MCF 10A (cell line): ENCODE measurements around the gene TP53BP2. TPM values are rescaled to one million over a fixed set of nuclear protein-coding genes. Genes with fewer than 3 reads are reported as not detected.
"Not testable (repeated sequence)": the region's sequence is repeated elsewhere in the genome, so short reads cannot be mapped to it uniquely, and the experiment has no call there.

Experiments used
- BruUV-seq: library from RNA; stranded (reverse); fragments of 400-500 nt; replicated peaks from 2 replicates; lab custom pipeline; 2021; lab: Mats Ljungman, UMichigan
- CTCF ChIA-PET: fragments of 300-600 bp; sonication (Branson Sonifier 250); formaldehyde crosslinking; extraction: SDS; loops from one replicate; lab custom pipeline; 2021; ENCODE audit warnings: antibody characterized with exemption, inconsistent platforms; lab: Yijun Ruan, JAX
- POLR2A ChIA-PET: fragments of 300-600, 350-650 bp; sonication (Branson Sonifier 250); formaldehyde crosslinking; extraction: SDS; loops from one replicate; lab custom pipeline; 2020; ENCODE audit warnings: antibody characterized with exemption, inconsistent platforms; lab: Yijun Ruan, JAX
- DNase-seq: peaks from one replicate; pipeline ENCODE4 v3.0.0-alpha.2; 2018; ENCODE audit not compliant: unreplicated experiment
- H3K27ac Mint-ChIP-seq: one replicate; pipeline ENCODE4 v1.8.0; 2022; ENCODE audit warnings: mild to moderate bottlenecking, low read depth, mixed read lengths; ENCODE audit not compliant: unreplicated experiment
- H3K27me3 Mint-ChIP-seq: one replicate; pipeline ENCODE4 v1.8.0; 2022; ENCODE audit warnings: mixed read lengths; ENCODE audit not compliant: insufficient read depth, unreplicated experiment
- H3K36me3 Mint-ChIP-seq: one replicate; pipeline ENCODE4 v1.8.0; 2022; ENCODE audit warnings: mild to moderate bottlenecking, moderate library complexity, mixed read lengths; ENCODE audit not compliant: insufficient read depth, unreplicated experiment
- H3K4me1 Mint-ChIP-seq: one replicate; pipeline ENCODE4 v1.8.0; 2022; ENCODE audit warnings: mixed read lengths; ENCODE audit not compliant: insufficient read depth, unreplicated experiment
- H3K4me3 Mint-ChIP-seq: one replicate; pipeline ENCODE4 v1.8.0; 2022; ENCODE audit warnings: mild to moderate bottlenecking, moderate library complexity, mixed read lengths; ENCODE audit not compliant: unreplicated experiment
- H3K9me3 Mint-ChIP-seq: one replicate; pipeline ENCODE4 v1.8.0; 2022; ENCODE audit warnings: mixed read lengths; ENCODE audit not compliant: unreplicated experiment
- intact Hi-C: fragments of 100-400 bp; cut with micrococcal nuclease; formaldehyde crosslinking; loops from 2 replicates; pipeline ENCODE4 v1.14.1; 2022
- total RNA-seq: library from RNA; stranded (reverse); gene quantifications from 2 replicates; pipeline ENCODE4 v1.2.3, GENCODE V29; 2022
- TF ChIP-seq, protein P1 (sequence below): fragments of 200-600 bp; IDR thresholded peaks from one replicate; pipeline ENCODE4 v1.8.0; 2022; ENCODE audit warnings: antibody characterized with exemption, mild to moderate bottlenecking; ENCODE audit not compliant: unreplicated experiment

The TP53BP2 gene
- total RNA-seq, 1 experiment from 2014 or later = 64.0 TPM

DNA sequence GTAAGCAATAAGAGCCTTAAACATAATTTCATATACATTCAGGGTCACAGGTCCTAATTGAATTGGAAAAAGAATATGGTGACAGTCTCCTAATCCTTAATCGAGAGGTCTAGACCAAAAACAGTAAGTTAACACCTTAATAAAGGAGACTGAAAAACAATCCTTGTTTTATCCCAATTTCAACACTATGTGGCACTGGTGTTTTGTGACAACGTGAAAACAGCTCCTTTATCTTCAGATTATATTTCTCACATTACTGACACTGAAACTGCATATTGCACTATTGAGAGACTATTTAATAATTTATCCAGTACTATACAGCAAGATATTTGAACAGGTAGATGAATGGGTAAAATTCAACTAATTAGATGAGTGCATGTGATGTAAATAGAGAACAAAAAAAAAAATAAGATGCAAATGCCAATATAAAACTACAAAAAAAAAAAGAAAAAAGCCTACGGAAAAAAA, 34.1 kb downstream of the TP53BP2 start:
- H3K4me3 Mint-ChIP-seq = no peak overlapping the region
- peaks cover 7% of the 10 kb centered on the region for H3K9me3 Mint-ChIP-seq
- TF ChIP-seq, protein P1, sequence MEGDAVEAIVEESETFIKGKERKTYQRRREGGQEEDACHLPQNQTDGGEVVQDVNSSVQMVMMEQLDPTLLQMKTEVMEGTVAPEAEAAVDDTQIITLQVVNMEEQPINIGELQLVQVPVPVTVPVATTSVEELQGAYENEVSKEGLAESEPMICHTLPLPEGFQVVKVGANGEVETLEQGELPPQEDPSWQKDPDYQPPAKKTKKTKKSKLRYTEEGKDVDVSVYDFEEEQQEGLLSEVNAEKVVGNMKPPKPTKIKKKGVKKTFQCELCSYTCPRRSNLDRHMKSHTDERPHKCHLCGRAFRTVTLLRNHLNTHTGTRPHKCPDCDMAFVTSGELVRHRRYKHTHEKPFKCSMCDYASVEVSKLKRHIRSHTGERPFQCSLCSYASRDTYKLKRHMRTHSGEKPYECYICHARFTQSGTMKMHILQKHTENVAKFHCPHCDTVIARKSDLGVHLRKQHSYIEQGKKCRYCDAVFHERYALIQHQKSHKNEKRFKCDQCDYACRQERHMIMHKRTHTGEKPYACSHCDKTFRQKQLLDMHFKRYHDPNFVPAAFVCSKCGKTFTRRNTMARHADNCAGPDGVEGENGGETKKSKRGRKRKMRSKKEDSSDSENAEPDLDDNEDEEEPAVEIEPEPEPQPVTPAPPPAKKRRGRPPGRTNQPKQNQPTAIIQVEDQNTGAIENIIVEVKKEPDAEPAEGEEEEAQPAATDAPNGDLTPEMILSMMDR = peak; percentile 86
- ChIA-PET POLR2A (interaction anchor here (0.8 to 14.0 kb wide), 20 partner anchors 9 to 304 kb away, joined by 3 to 176 read pairs (median 6); partner anchors contain the start of genes CAPN2 and TP53BP2), CTCF (interaction anchor here (0.5 to 3.6 kb wide), 50 partner anchors 9 to 688 kb away, joined by 3 to 36 read pairs (median 5); partner anchors contain the start of genes CAPN2, FBXO28 and TP53BP2)
- H3K36me3 Mint-ChIP-seq = peaks cover 54% of the 10 kb centered on the region
- no peak overlapping the region for H3K27ac Mint-ChIP-seq
- DNase-seq = peak; percentile 74
- H3K27me3 Mint-ChIP-seq = no peaks in the 10 kb centered on the region
- BruUV-seq = no TSS peak
- intact Hi-C loops = loop anchor here (1.0 to 10.0 kb wide), 8 partner anchors 35 to 519 kb away; partner anchors contain the start of gene NVL
- peaks cover 28% of the 10 kb centered on the region for H3K4me1 Mint-ChIP-seq

DNA sequence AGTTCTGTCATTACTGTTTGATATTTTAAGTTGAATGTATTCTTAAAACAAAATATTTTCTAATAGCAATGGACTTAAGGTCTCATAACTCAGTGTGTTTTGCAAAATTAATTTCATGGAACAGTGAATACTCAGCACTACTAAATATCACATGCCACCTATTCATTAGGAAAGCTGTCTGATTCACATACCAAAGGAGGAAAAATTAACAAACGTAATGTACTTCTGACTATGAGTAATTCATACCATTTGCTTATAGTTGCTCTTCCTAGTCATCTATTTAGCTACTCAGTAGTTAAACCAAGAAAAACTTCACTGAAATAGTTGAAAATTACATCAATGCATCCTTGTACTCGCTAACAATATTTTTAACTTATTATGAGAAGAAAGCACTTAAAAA, 35.2 kb downstream of the TP53BP2 start:
- H3K4me1 Mint-ChIP-seq = peaks cover 19% of the 10 kb centered on the region
- no peaks in the 10 kb centered on the region for H3K27me3 Mint-ChIP-seq
- BruUV-seq = no TSS peak
- TF ChIP-seq, protein P1 = no peak
- ChIA-PET POLR2A (interaction anchor here (0.6 to 14.0 kb wide), 15 partner anchors 8 to 437 kb away, joined by 3 to 176 read pairs (median 7); partner anchors contain the start of genes CAPN2 and TP53BP2), CTCF (interaction anchor here (0.7 to 3.6 kb wide), 24 partner anchors 8 to 860 kb away, joined by 3 to 36 read pairs (median 5); partner anchors contain the start of genes CAPN2, FBXO28 and TP53BP2)
- H3K4me3 Mint-ChIP-seq = no peak overlapping the region
- H3K36me3 Mint-ChIP-seq = peaks cover 65% of the 10 kb centered on the region
- peaks cover 7% of the 10 kb centered on the region for H3K9me3 Mint-ChIP-seq
- intact Hi-C loops = loop anchor here (2.0 to 10.0 kb wide), 6 partner anchors 36 to 297 kb away; no protein-coding TSS in a partner anchor
- H3K27ac Mint-ChIP-seq = peak overlapping the region; percentile 4
- no peak for DNase-seq

DNA sequence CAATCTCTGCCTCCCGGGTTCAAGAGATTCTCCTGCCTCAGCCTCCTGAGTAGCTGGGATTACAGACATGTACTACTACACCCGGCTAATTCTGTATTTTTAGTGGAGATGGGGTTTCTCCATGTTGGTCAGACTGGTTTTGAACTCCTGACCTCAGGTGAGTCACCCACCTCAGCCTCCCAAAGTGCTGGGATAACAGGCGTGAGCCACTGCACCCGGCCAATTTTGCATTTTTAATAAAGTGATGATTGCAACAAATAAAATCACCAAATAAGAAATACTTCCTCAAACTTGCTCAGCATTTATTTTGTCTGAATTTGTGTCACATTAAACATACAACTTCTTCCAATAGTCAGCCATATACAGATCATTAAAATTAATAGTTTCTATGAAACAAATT, 35.8 kb downstream of the TP53BP2 start:
- not testable (repeated sequence) for BruUV-seq, H3K4me3 Mint-ChIP-seq, H3K9me3 Mint-ChIP-seq, H3K27me3 Mint-ChIP-seq
- intact Hi-C loops = loop anchor here (2.0 to 10.0 kb wide), 6 partner anchors 37 to 297 kb away; no protein-coding TSS in a partner anchor
- POLR2A ChIA-PET = interaction anchor here (1.1 to 14.0 kb wide), 4 partner anchors 10 to 102 kb away, joined by 3 to 176 read pairs (median 4); partner anchors contain the start of gene TP53BP2
- peaks cover 12% of the 10 kb centered on the region for H3K4me1 Mint-ChIP-seq
- CTCF ChIA-PET = interaction anchor here (0.7 to 0.8 kb wide), 2 partner anchors 26 to 61 kb away, joined by 3 to 4 read pairs; no protein-coding TSS in a partner anchor
- peak overlapping the region; percentile 4 for H3K27ac Mint-ChIP-seq
- DNase-seq = peak; percentile 29
- peaks cover 68% of the 10 kb centered on the region for H3K36me3 Mint-ChIP-seq

DNA sequence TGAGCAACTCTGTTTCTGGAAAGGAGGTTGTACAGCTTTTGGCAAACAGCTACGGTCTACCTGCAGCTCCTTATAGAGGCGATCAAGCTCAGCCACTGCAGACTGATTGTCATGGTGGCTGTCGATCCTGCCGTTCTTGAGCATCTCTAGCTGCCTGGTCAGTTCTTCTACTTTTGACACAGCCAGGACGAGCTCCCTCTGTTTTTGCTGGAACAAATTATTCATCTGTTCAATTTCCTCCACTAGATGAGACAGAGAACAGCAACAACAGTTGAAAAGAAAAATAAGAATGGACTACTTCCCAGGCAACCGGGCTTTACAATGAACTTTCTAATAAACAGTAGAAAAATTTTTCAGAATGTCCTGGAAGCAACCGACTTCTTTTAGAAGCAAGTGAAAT, 42.5 kb downstream of the TP53BP2 start:
- ChIA-PET POLR2A (interaction anchor here (0.9 to 1.7 kb wide), 8 partner anchors 8 to 95 kb away, joined by 3 to 7 read pairs (median 4); partner anchors contain the start of gene CAPN2), CTCF (interaction anchor here (0.6 to 2.3 kb wide), 4 partner anchors 9 to 304 kb away, joined by 3 to 13 read pairs (median 6); no protein-coding TSS in a partner anchor)
- intact Hi-C loops = no loop called here
- Mint-ChIP-seq H3K9me3 (peaks cover 7% of the 10 kb centered on the region), H3K4me3 (no peak overlapping the region), H3K27me3 (no peaks in the 10 kb centered on the region), H3K36me3 (peaks cover 99% of the 10 kb centered on the region), H3K4me1 (no peaks in the 10 kb centered on the region), H3K27ac (peak overlapping the region; percentile 50)
- no peak for DNase-seq
- TF ChIP-seq, protein P1 = no peak
- no TSS peak for BruUV-seq
